PC-9 (cell line): ENCODE data around the gene GRM7.

Source experiments
- CTCF ChIP-seq: fragments of 200-600 bp; sonication (generic); conservative IDR thresholded peaks from 2 replicates; pipeline ENCODE4 v1.6.1; 2017; ENCODE audit warnings: mixed run types, antibody characterized with exemption, mild to moderate bottlenecking, moderate library complexity
- EZH2 ChIP-seq: fragments of 200-600 bp; sonication (generic); IDR thresholded peaks from 2 replicates; pipeline ENCODE4 v1.8.0; 2017; ENCODE audit warnings: antibody characterized with exemption, low read depth

- no peak for TF ChIP-seq CTCF
- TF ChIP-seq EZH2: no peak
Measured at GRCh38 chr3:7581831-7582230, 720.9 kb downstream of the GRM7 start.
